Measurements from ENCODE around the gene LRP1B.
"Not testable (repeated sequence)": the region's sequence is repeated elsewhere in the genome, so short reads cannot be mapped to it uniquely, and the experiment has no call there.

The LRP1B gene

DNA sequence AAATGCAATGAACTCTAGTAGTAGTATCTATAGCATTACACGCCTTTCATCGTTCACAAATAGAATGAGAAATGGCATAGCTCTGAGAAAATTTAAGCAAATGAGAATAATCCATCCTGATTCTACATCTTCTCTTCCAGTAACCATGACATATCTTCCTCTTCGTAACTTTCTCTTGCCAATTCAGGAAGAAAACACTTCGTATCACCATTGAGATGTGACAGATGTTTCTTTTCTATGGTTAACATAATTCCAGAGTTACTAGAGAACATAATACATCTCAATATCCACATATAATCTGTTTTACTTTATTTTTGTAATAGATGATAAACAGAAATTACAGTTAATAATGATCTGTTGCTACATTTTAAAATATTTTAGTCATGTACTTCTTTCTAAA is 1527.4 kb downstream of the LRP1B start:
- no peak for DNase-seq (ENCODE audit: low read depth)

DNA sequence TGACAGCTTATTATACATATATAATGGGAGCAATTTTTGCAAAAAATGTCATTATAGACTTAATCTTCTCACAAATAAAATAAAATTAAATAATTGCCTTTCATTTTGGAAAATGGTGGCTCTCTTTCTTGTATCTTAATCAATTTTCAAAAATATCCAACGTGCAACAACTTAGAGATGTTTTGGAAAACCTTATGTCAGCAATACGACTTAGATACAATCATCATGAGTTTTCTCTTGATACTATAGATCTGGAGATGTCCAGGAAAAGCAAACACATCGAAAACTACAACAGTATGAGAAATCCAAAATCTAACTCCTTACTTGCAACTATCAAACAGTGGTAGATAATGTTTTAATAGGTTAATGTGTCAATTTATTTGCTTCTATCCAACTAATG is 1529.0 kb downstream of the LRP1B start:
- DNase-seq (ENCODE audit: low read depth), result no peak

DNA sequence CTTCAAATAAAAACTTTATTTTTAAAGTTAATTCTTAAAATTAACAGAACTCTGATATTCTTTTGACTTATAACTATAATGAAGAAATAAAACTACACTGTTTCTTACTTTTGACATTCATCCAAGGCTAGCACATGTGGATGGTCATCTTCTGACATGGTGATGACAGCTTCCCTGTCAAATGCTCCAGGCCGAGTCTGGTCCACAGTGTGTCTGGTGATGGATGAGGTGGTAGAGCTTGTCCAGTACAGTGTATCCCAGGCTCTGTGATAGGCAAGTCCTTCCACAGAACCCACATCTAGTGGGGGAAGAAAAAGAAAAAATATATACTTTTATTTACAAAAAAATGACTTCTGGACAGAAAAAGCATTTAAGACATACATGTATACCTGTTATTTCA is 1529.5 kb downstream of the LRP1B start:
- DNase-seq (ENCODE audit: low read depth), result no peak

DNA sequence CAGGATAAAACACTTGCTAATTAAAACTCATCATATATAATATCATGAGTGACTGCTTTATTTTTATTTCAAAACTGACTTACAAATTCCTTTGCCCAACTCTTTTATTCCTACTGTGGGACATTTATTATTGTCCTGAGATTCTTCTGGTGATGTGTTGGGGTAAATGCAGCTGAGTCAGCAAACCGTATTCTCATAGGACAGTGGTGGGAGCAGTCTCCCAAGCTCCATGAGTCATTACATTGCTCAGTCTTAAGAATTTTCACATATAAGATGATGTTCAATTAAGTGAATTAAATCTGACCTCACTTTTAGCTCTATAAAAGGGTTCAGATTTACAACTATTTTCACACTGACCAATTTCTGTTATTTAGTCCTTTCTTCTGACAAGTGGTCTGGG is 1530.7 kb downstream of the LRP1B start:
- peak; percentile 91 for DNase-seq (ENCODE audit: low read depth)

DNA sequence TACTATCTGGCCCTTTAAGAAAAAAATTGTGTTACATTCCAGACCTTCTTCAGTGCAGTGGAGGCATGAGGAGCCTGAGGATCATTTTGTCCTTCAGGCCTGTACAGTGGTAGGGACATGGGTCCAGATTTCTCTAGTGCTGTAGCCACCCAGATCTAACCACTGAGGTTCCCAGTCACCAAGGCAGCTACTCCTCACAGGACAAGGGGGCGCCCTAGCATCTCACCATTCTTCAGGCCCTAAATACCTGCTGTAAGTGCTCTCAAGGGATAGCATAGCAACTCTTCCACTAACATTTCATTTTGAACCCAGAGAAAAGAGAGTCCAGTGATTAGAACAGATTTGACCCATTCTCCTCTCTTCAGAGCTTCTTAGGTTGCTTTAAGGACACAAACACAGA is 1533.0 kb downstream of the LRP1B start:
- no peak for DNase-seq (ENCODE audit: low read depth)

DNA sequence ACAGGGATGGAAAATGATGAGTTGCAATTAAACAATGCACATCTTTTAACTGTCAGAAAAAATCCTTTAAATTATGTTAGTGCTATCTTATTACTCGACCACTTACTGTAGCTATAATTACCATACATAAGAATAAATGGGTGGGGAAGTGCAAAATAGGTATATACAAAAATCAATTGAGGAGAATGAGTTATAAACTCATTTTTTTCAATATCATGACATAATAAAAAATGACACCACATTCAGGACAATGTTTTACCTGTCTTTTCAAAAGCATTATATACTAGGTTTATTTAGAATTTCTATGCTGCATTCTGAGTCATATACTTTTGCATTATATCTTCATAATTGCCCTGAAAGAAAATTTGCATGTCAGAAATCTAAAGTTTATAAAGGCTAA is 1533.6 kb downstream of the LRP1B start:
- no peak for DNase-seq (ENCODE audit: low read depth)

DNA sequence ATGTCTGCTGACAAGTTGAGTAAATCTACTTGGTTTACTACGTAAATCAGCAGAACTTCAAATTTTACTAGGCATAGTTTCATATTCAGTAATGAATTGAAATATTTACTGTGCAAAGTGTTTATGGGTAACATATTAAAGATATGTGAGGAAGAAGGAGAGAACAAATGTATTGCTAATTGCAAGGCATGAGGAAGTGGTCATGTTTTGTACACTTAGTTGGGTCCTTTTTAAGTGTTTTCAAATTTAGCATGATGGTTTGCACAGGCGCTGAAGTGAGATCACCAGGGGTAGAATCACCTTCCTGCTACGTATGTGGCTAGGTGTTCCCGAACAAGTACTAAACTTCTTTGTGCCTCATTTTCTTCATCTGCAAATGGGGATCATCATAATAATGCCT is 1534.4 kb downstream of the LRP1B start:
- no peak for DNase-seq (ENCODE audit: low read depth)

DNA sequence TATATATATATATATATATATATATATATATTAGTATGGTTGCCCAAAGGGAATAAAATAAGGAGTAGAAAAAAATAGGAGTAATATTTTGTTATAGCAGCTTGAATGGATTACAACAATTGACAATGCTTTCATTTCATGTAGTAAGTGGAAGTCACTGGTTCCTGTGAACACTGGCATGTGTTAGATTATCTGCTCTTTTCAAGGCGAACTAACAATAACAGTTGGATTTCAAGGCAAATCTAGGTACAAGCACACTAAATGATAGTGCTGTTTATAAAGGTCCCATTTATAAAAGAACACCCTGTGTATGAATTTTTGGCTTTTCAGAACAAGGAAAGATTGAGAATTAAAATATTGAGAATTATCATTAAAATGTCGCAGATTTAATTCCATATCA is 1535.7 kb downstream of the LRP1B start:
- DNase-seq (ENCODE audit: low read depth), result no peak

DNA sequence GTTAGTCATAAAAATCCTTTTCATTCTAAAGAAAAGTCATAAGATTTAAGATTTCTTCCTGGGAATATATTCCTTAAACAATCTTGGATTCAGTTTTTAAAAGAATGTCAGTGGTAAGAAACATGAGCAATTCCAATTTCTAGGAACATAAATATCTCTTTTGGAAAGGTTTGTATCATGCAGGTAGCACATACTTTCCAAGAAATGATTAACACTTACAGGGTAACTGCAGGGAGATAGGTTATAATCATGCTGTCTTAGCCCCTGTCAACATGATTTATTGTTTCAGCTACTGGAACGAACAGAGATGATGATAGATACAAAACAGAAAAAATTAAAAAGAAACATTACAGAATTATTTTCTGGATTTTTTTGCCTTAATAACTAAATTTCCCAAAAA is 1537.7 kb downstream of the LRP1B start:
- no peak for DNase-seq (ENCODE audit: low read depth)

DNA sequence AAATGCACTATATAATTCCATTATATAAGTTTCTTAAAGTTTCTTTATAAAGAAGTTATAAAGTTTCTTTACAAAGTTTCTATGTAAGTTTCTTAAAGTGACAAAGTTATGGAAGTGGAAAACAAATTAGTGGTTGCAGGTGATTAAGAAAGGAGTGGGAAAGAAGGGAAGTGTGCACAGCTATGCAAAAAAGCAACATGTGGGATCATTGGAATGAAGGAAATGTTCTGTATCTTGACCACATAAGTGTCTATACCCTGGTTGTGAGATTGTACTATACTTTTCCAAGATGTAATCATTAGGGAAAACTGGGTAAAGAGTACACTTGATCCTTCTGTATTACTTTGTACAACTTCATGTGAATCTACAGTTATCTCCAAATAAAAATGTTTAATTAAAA is 1541.1 kb downstream of the LRP1B start:
- DNase-seq (ENCODE audit: low read depth), result peak; percentile 21

DNA sequence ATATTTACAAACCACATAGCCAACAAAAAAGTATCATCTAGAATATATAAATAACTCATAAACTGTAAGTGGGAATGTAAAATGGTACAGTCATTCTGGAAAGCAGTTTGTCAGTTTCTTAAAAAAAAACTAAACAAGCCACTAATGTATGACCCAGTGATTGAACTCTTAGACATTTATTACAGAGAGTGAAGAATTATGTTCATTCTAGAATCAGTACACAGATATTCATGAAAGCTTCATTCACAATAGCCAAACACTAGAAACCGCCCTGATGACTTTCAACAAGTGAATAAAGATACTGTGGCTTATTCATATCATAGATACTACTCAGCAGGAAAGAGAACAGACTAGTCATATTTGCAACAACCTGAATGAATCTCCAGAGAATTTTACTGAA is 1541.5 kb downstream of the LRP1B start:
- peak; percentile 61 for DNase-seq (ENCODE audit: low read depth)

DNA sequence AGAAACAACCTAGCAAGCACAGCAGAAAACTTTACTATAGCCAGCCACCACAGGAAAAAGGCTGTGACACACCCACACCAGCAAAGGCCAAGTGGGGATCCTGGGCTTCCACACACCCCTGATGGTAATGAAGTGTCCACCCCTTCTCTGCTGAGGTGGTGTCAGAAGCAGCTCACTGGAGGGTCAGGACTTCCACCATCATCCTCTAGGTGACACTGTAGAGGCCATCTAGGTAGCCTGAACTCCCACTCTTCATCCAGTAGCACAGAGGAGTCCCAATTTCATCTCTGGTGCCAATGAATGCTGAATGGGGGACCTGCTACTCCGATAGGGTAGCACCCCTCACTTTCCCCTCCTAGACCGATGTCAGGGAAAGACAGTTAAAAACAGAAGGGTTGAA is 1544.4 kb downstream of the LRP1B start:
- peak; percentile 70 for DNase-seq (ENCODE audit: low read depth)

DNA sequence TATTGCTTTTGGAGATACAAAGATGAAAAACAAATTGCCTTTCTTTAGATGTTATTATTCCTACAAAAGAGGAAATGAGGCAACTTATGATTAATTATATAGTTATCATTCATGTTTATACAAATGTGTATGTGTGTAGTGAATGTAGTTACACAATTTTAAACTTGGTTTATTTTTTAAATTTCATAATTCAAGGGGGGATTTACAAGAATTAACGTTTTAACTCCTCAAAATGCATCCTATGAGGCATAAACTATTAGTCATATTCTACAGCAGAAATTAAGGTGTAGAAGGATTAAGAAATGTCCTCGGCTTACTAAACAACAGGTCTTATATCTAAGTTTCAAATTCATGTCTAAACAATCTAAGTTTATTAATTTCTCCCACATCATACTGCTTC is 1545.8 kb downstream of the LRP1B start:
- peak; percentile 15 for DNase-seq (ENCODE audit: low read depth)

DNA sequence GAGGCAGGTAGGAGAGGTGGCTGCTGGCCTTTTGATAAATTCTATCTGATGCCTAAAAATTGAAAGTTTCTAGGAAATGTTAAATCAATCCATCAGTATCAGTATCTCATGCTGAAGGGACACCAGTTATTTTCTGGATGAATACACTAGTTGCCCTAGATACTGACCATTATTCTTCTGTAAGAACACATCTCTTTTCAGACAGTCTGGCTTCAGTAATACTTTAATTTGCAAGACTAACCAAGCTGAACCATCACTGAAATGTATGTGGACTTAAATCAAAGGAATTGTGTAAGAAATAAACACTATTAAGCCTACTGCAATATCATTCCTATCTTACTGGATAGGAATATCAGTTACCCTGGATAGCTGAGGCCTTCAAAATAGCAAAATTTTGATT is 1546.3 kb downstream of the LRP1B start:
- no peak for DNase-seq (ENCODE audit: low read depth)

DNA sequence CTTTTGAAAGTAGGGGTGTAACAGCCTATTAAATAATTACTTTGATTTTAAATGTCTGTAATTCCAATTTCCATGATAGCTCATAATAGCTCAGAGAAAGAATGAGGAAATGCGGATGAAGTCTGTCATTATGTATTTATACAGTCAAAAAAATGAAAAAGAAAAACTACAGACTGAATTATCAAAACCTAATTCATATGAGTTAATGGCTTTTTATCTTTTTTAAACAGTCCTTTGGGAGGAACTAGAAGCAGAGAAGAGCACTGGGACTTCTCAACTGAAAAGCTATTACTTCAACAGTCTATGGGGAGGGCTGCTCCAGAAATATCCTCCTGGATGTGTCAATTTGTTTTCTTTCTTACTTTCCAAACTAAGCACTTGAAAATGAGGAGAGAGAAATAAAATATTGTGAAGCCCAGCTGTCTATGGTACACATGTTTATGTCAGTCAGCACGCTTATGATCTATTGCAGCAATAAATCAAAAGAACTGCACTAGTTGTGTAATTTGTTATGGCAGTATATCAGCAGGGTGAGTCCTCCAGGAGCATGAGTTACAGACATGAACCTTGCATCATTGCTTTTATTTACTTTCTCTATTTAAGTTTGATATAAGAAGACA is 1550.2 kb downstream of the LRP1B start:
- no peak for DNase-seq (ENCODE audit: low read depth)

DNA sequence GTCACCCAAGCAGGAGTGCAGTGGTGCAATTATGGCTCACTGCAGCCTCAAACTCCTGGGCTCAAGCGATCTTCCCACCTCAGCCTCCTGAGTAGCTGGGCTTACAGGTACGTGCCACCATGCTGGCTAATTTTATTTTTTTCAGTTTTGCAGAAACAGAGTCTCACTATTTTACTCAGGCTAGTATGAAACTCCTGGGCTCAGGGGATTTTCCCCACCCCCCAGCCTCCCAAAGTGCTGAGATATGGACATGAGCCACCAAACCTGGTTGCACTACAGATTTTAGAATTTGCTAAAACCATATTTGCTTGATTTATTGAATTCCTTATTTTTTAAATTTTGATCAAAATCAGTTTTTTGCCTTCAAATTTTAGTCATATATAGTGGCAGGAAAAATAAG is 1553.4 kb downstream of the LRP1B start:
- DNase-seq (ENCODE audit: low read depth), result no peak

DNA sequence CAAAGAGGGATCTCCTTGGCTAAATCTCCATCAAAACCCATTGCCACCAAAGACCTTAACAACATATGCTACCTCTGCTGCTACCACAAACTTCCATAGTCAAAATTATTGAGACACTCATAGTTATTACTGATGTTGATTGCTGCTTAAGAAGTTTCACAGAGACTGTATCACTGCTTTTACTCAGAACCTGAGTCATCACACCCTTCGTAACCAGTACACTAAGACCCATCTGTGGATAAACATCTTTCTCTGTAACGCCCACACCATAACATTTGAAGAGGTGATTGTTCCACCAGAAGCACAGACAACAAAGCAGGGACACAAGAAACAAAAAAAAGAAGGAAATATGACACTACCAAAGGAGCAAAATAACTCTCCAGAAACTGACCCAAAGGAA is 1563.1 kb downstream of the LRP1B start:
- peak; percentile 85 for DNase-seq (ENCODE audit: low read depth)

DNA sequence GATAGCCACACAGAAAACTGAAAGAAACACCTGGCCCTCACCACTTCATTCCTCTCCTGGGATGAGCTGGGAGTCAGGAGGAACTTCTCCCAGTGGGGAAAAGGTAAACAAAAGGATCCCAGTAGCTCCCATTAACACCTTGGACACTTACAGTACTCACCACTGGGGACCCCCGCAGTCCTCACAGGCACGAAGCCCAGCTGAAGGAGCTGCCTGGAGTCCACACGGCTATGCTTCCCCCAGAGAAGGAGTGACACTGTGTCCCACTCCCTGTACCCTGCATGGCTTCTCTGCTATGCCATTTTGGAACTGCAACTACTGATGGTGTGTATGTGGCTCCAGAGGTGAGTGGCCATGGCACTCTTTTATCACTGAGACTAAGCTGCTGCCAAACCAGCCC is 1565.1 kb downstream of the LRP1B start:
- no peak for DNase-seq (ENCODE audit: low read depth)

DNA sequence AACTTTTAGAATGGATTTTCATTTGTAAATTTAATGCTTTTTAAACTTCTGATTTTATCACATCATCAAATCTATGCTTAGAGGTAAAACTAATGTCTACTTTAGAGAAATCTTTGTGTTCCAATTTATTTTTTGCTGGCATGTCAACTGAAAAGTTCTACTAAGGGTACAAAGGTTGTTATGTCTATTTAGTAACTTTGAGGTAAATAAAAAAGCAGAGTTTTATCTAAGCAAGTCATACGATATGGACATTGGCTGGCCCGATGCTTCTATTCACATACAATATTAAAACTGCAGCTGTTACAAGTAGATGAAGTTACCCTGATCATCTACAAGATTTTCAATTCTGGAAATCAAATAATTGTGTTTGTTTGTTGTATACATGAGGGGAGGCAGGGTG is 1575.1 kb downstream of the LRP1B start:
- DNase-seq (ENCODE audit: low read depth), result no peak

DNA sequence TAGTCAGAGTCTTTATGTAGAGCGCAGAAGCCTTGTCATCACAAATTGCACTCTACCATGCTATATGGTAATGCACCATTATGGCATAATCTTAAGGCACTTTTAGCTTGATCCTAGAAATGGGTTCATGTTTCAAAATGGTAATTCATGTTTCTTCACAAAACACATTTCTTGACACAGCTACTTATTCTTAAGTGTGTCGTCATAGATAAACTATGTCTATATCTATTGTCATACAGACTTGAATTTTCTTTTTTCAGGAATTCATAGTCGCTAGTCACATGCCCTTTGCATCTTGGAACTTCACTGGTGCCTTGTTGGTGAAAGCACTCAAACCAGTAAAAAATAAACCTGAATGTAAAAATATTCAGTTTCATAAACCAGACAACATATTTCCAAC is 1578.2 kb downstream of the LRP1B start:
- DNase-seq (ENCODE audit: low read depth), result no peak

DNA sequence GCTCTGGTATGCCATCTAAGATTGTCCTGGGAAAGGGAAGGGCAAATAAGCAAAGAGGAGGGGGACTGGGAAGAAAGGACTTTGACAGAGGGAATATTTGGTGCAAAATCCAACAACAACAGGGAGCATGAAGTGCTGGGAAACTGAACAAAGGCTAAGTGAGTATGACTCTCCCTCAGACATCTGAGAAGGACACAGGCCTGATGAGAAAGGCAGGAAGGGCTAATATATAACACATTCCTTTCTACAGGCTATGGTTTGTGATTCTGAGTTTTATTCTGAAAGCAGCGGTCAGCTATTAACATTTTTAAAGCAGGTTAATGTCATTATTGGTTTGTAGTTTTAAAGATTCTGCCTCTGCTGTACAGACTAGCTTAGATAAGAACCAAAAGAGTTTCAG is 1579.5 kb downstream of the LRP1B start:
- no peak for DNase-seq (ENCODE audit: low read depth)

DNA sequence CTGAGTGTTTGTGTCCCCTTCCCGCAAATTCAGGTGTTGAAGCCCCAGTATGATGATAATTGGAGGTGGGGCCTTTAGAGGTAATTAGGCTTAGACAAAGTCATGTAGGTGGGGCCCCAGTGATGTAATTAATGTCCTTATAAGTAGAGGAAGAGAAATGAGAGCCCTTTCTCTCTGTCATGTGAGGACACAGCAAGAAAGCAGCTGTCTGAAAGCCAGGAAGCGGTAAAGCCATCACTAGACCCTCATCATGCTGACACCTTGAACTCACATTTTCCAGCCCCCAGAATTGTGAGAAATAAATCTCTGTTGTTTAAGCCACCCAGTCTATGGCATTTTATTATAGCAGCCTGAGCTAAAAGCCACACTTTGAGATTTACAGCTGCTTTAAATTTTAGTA is 1580.0 kb downstream of the LRP1B start:
- no peak for DNase-seq (ENCODE audit: low read depth)

DNA sequence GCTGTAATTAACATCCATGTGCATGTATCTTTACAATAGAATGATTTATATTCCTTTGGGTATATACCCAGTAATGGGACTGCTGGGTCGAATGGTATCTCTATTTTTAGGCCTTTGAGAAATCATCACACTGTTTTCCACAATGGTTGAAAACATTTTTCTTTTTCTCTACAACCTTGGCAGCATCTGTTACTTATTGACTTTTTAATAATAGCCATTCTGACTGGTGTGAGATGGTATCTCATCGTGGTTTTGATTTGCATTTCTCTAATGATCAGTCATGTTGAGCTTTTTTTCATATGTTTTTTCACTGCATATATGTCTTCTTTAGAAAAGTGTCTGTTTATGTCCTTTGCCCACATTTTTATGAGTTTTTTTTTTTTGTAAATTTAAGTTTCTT is 1586.0 kb downstream of the LRP1B start:
- not testable (repeated sequence) for DNase-seq (ENCODE audit: low read depth)

DNA sequence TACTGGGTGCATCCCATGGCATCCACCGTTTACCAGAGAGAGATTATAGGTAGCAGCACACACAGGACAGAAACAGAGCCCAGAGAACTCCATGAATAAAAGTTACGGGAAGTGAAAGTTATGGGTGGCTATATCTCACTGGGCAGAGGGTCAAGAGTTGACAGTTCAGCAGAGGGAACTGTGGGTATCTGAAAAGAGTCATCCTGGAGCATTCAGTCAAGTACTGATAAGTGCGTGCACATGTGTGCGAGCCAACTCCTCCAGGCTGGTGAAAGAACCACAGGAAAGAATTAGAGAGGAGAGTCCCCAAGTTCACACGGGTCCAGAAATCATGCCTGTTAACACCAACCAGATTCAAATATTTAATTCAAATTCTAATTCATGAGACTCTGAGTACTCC is 1588.2 kb downstream of the LRP1B start:
- peak; percentile 44 for DNase-seq (ENCODE audit: low read depth)

Measured in ELR (cell line).